Measurements from ENCODE around the gene SGPL1.

The SGPL1 gene

GRCh38 chr10:70777063-70777875 is 38.5 kb upstream of the SGPL1 start:
- H3K4me3 Mint-ChIP-seq = no peak overlapping the region
- H3K27me3 Mint-ChIP-seq = no peaks in the 10 kb centered on the region
- H3K27ac Mint-ChIP-seq = no peak overlapping the region
- no peaks in the 10 kb centered on the region for H3K36me3 Mint-ChIP-seq (ENCODE audit: low read depth)
- no peaks in the 10 kb centered on the region for H3K9me3 Mint-ChIP-seq
- no peaks in the 10 kb centered on the region for H3K4me1 Mint-ChIP-seq (ENCODE audit: low read depth)

- Mint-ChIP-seq H3K27me3 (no peaks in the 10 kb centered on the region), H3K4me3 (no peak overlapping the region)
Measured at GRCh38 chr10:70778267-70778924, 37.4 kb upstream of the SGPL1 start.

GRCh38 chr10:70779088-70779487 is 36.7 kb upstream of the SGPL1 start:
- Mint-ChIP-seq H3K4me3 (no peak overlapping the region), H3K27me3 (no peaks in the 10 kb centered on the region), H3K4me1 (ENCODE audit: low read depth) (no peaks in the 10 kb centered on the region), H3K9me3 (no peaks in the 10 kb centered on the region), H3K27ac (no peak overlapping the region), H3K36me3 (ENCODE audit: low read depth) (no peaks in the 10 kb centered on the region)

More at GRCh38 chr10:70778267-70778924, 37.4 kb upstream of the SGPL1 start:
- Mint-ChIP-seq H3K27ac (no peak overlapping the region), H3K36me3 (ENCODE audit: low read depth) (no peaks in the 10 kb centered on the region), H3K9me3 (no peaks in the 10 kb centered on the region), H3K4me1 (ENCODE audit: low read depth) (no peaks in the 10 kb centered on the region)

GRCh38 chr10:70779511-70780369 is 36.0 kb upstream of the SGPL1 start:
- Mint-ChIP-seq H3K27ac (no peak overlapping the region), H3K4me3 (no peak overlapping the region), H3K9me3 (no peaks in the 10 kb centered on the region), H3K4me1 (ENCODE audit: low read depth) (peaks cover 5% of the 10 kb centered on the region), H3K36me3 (ENCODE audit: low read depth) (no peaks in the 10 kb centered on the region), H3K27me3 (no peaks in the 10 kb centered on the region)

GRCh38 chr10:70780370-70780760 is 35.4 kb upstream of the SGPL1 start:
- Mint-ChIP-seq H3K27me3 (no peaks in the 10 kb centered on the region), H3K9me3 (no peaks in the 10 kb centered on the region), H3K4me1 (ENCODE audit: low read depth) (peaks cover 12% of the 10 kb centered on the region), H3K36me3 (ENCODE audit: low read depth) (no peaks in the 10 kb centered on the region), H3K27ac (no peak overlapping the region), H3K4me3 (no peak overlapping the region)

GRCh38 chr10:70780772-70781171 is 35.0 kb upstream of the SGPL1 start:
- Mint-ChIP-seq H3K4me3 (no peak overlapping the region), H3K27me3 (no peaks in the 10 kb centered on the region), H3K27ac (no peak overlapping the region), H3K36me3 (ENCODE audit: low read depth) (no peaks in the 10 kb centered on the region), H3K9me3 (no peaks in the 10 kb centered on the region), H3K4me1 (ENCODE audit: low read depth) (peaks cover 12% of the 10 kb centered on the region)

- Mint-ChIP-seq H3K4me3 (no peak overlapping the region), H3K27me3 (no peaks in the 10 kb centered on the region), H3K9me3 (no peaks in the 10 kb centered on the region), H3K4me1 (ENCODE audit: low read depth) (peaks cover 20% of the 10 kb centered on the region), H3K36me3 (ENCODE audit: low read depth) (no peaks in the 10 kb centered on the region), H3K27ac (no peak overlapping the region)
Measured at GRCh38 chr10:70781461-70782051, 34.2 kb upstream of the SGPL1 start.

- H3K27me3 Mint-ChIP-seq = no peaks in the 10 kb centered on the region
- H3K4me3 Mint-ChIP-seq = no peak overlapping the region
- H3K27ac Mint-ChIP-seq = no peak overlapping the region
- H3K36me3 Mint-ChIP-seq (ENCODE audit: low read depth) = no peaks in the 10 kb centered on the region
- H3K4me1 Mint-ChIP-seq (ENCODE audit: low read depth) = peaks cover 26% of the 10 kb centered on the region
- no peaks in the 10 kb centered on the region for H3K9me3 Mint-ChIP-seq
Measured at GRCh38 chr10:70782086-70782745, 33.5 kb upstream of the SGPL1 start.

GRCh38 chr10:70782746-70783680 is 32.7 kb upstream of the SGPL1 start:
- Mint-ChIP-seq H3K27me3 (no peaks in the 10 kb centered on the region), H3K9me3 (no peaks in the 10 kb centered on the region), H3K36me3 (ENCODE audit: low read depth) (no peaks in the 10 kb centered on the region), H3K4me3 (no peak overlapping the region), H3K27ac (no peak overlapping the region), H3K4me1 (ENCODE audit: low read depth) (peaks cover 29% of the 10 kb centered on the region)

- no peak overlapping the region for H3K4me3 Mint-ChIP-seq
- H3K4me1 Mint-ChIP-seq (ENCODE audit: low read depth) = peaks cover 29% of the 10 kb centered on the region
- no peak overlapping the region for H3K27ac Mint-ChIP-seq
- no peaks in the 10 kb centered on the region for H3K27me3 Mint-ChIP-seq
- no peaks in the 10 kb centered on the region for H3K9me3 Mint-ChIP-seq
- no peaks in the 10 kb centered on the region for H3K36me3 Mint-ChIP-seq (ENCODE audit: low read depth)
Measured at GRCh38 chr10:70784016-70784415, 31.7 kb upstream of the SGPL1 start.

GRCh38 chr10:70784471-70784870 is 31.3 kb upstream of the SGPL1 start:
- peaks cover 29% of the 10 kb centered on the region for H3K4me1 Mint-ChIP-seq (ENCODE audit: low read depth)
- H3K27ac Mint-ChIP-seq = no peak overlapping the region
- no peaks in the 10 kb centered on the region for H3K9me3 Mint-ChIP-seq
- no peaks in the 10 kb centered on the region for H3K36me3 Mint-ChIP-seq (ENCODE audit: low read depth)
- H3K4me3 Mint-ChIP-seq = no peak overlapping the region
- H3K27me3 Mint-ChIP-seq = no peaks in the 10 kb centered on the region

- Mint-ChIP-seq H3K9me3 (no peaks in the 10 kb centered on the region), H3K27me3 (no peaks in the 10 kb centered on the region), H3K27ac (no peak within 1 kb of the TSS), H3K4me3 (no peak within 1 kb of the TSS), H3K4me1 (ENCODE audit: low read depth) (peaks cover 29% of the 10 kb centered on the region), H3K36me3 (ENCODE audit: low read depth) (no peaks in the 10 kb centered on the region)
Measured at GRCh38 chr10:70785190-70785589, 30.6 kb upstream of the SGPL1 start, which contains the start of gene TBATA. Gene TBATA (minus strand): TSS chr10:70785377. CDS start chr10:70783379, 1,998 bp downstream.

- H3K4me3 Mint-ChIP-seq = no peak overlapping the region
Measured at GRCh38 chr10:70786799-70787415, 28.8 kb upstream of the SGPL1 start.

More at GRCh38 chr10:70786799-70787415, 28.8 kb upstream of the SGPL1 start:
- H3K36me3 Mint-ChIP-seq (ENCODE audit: low read depth) = no peaks in the 10 kb centered on the region
- H3K27ac Mint-ChIP-seq = no peak overlapping the region
- no peaks in the 10 kb centered on the region for H3K27me3 Mint-ChIP-seq
- peaks cover 40% of the 10 kb centered on the region for H3K4me1 Mint-ChIP-seq (ENCODE audit: low read depth)
- H3K9me3 Mint-ChIP-seq = no peaks in the 10 kb centered on the region

Measured in stimulated activated naive CD8-positive, alpha-beta T cell treated with anti-CD3 and anti-CD28 coated beads, Interleukin-15, Interleukin-2, amounts not matched to agents 100 ng/mL and 50 ng/mL, for 24 hours (primary cell).